Karpas-422 (cell line): ENCODE results near the gene AXIN2. TPM values are rescaled to one million over a fixed set of nuclear protein-coding genes. Genes with fewer than 3 reads are reported as not detected.
"Not testable (repeated sequence)": the region's sequence is repeated elsewhere in the genome, so short reads cannot be mapped to it uniquely, and the experiment has no call there.

Experiments
- DNase-seq: peaks from one replicate; pipeline ENCODE4 v3.0.0-alpha.2; 2015
- H2AFZ ChIP-seq: fragments of 200-600 bp; sonication (generic); 2 replicates; pipeline ENCODE4 v1.6.1; 2014; ENCODE audit warnings: antibody characterized with exemption, low read length, mixed read lengths
- H3K27ac ChIP-seq: fragments of 200-600 bp; sonication (generic); 2 replicates; pipeline ENCODE4 v1.5.1; 2014; ENCODE audit warnings: mild to moderate bottlenecking, low read length, moderate library complexity
- H3K27me3 ChIP-seq: fragments of 200-600 bp; sonication (generic); 2 replicates; pipeline ENCODE4 v1.6.1; 2014; ENCODE audit warnings: low read length, mixed read lengths
- H3K36me3 ChIP-seq: fragments of 200-600 bp; sonication (generic); 2 replicates; pipeline ENCODE4 v1.6.1; 2014; ENCODE audit warnings: low read length, mixed read lengths; ENCODE audit not compliant: insufficient read depth
- H3K4me1 ChIP-seq: fragments of 200-600 bp; sonication (generic); 2 replicates; pipeline ENCODE4 v1.6.1; 2014; ENCODE audit warnings: mild to moderate bottlenecking, low read length, mixed read lengths
- H3K4me2 ChIP-seq: fragments of 200-600 bp; sonication (generic); 2 replicates; pipeline ENCODE4 v1.6.1; 2014; ENCODE audit warnings: low read length, low read depth, mild to moderate bottlenecking; ENCODE audit not compliant: poor library complexity, severe bottlenecking
- H3K4me3 ChIP-seq: fragments of 200-600 bp; sonication (generic); 2 replicates; pipeline ENCODE4 v1.5.1; 2014; ENCODE audit warnings: mild to moderate bottlenecking, antibody characterized with exemption, low read length, mixed read lengths
- H3K79me2 ChIP-seq: fragments of 200-600 bp; sonication (generic); 2 replicates; pipeline ENCODE4 v1.6.1; 2014; ENCODE audit warnings: mild to moderate bottlenecking, low read length, mixed read lengths
- H3K9ac ChIP-seq: fragments of 200-600 bp; sonication (generic); 2 replicates; pipeline ENCODE4 v1.6.0; 2014; ENCODE audit warnings: low read length
- H3K9me2 ChIP-seq: fragments of 200-600 bp; sonication (generic), shearing (Covaris generic); replicated peaks from 2 replicates; pipeline ENCODE4 v1.6.0; 2014; ENCODE audit warnings: mild to moderate bottlenecking, low read length, moderate library complexity; ENCODE audit not compliant: insufficient read depth
- H3K9me3 ChIP-seq: fragments of 300-700, 200-600 bp; sonication (generic); 2 replicates; pipeline ENCODE4 v1.6.1; 2014; ENCODE audit warnings: low read length, mixed read lengths
- H4K20me1 ChIP-seq: fragments of 200-600 bp; sonication (generic); 2 replicates; pipeline ENCODE4 v1.6.1; 2014; ENCODE audit warnings: mild to moderate bottlenecking, antibody characterized with exemption, low read length, low read depth; ENCODE audit not compliant: insufficient read depth
- total RNA-seq: library from RNA; depleted of rRNA; stranded (reverse); fragments of >200 nt; shearing (Covaris generic); gene quantifications from 2 replicates; pipeline ENCODE4 v1.2.3, GENCODE V29; 2014; ENCODE audit warnings: low replicate concordance

AXIN2 gene
- total RNA-seq, 1 experiment from 2014 or later = not detected

DNA sequence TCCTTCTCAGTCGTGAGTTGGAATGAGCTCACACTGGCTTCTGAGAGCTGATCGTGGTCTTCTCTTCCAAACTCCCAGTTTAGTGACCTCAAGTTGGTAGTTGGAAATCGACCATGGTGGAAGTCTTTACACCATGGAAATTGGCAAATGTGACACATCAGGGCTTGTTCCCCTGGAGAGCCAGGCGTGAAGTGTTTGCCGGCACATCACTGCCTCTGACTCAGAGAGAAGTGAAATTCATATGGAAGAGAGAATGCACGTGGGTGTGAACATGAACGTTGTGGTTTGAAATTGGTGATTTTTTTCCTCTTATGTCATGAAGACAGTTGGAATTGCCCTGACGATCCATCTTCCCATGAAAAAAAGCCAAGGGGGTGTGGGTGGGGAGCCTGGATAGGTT lies 47.4 kb downstream of the AXIN2 start:
- Histone ChIP-seq H3K9ac (no peak overlapping the region), H3K27ac (no peak overlapping the region), H4K20me1 (no peaks in the 10 kb centered on the region), H3K9me3 (no peaks in the 10 kb centered on the region), H3K4me1 (no peaks in the 10 kb centered on the region), H3K9me2 (no peaks in the 10 kb centered on the region), H2AFZ (no peak overlapping the region), H3K79me2 (no peaks in the 10 kb centered on the region), H3K4me3 (no peak overlapping the region), H3K4me2 (no peak overlapping the region), H3K27me3 (no peaks in the 10 kb centered on the region), H3K36me3 (no peaks in the 10 kb centered on the region)
- DNase-seq = no peak

DNA sequence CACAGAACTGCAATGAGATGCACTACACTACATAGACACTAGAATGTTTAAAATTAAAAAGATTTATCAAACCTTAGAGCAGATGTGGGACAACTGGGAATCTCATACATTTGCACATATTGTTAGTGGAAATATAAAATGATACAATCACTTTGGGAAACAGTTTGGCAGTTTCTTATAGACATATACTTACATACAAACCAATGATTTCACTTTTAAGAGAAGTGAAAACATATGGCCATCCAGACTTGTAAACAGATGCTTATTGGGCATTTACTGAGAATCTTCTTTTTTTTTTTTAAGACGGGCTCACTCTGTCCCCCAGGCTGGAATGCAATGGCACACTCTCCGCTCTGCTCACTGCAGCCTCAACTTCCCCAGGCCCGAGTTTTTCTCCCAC lies 50.1 kb downstream of the AXIN2 start:
- Histone ChIP-seq H3K36me3 (no peaks in the 10 kb centered on the region), H4K20me1 (no peaks in the 10 kb centered on the region), H3K4me2 (no peak overlapping the region), H3K9ac (no peak overlapping the region), H3K27me3 (no peaks in the 10 kb centered on the region), H3K9me2 (no peaks in the 10 kb centered on the region), H3K4me1 (no peaks in the 10 kb centered on the region), H2AFZ (no peak overlapping the region), H3K27ac (no peak overlapping the region), H3K9me3 (no peaks in the 10 kb centered on the region), H3K79me2 (no peaks in the 10 kb centered on the region), H3K4me3 (no peak overlapping the region)
- no peak for DNase-seq

DNA sequence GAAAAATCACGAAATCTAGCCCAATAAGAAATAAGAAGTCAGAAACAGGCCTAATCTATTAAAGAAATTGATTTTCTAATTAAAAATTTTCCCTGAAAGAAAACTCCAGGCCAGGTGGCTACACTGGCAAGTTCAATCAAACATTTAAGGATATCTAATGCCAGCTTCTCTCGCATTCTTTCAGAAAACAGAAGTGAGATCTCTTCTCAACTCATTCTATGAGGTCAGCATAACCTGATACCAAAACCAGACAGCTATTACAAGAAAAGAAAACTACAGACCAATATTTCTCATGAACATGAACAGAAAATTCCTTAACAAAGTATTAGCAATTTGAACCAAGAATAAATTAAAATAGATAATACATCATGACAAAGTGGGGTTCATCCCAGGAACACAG lies 52.4 kb downstream of the AXIN2 start:
- Histone ChIP-seq H3K9me2 (no peaks in the 10 kb centered on the region), H4K20me1 (no peaks in the 10 kb centered on the region), H3K79me2 (no peaks in the 10 kb centered on the region), H3K9ac (no peak overlapping the region), H3K36me3 (no peaks in the 10 kb centered on the region), H3K27ac (no peak overlapping the region), H3K9me3 (no peaks in the 10 kb centered on the region), H2AFZ (no peak overlapping the region), H3K4me1 (no peaks in the 10 kb centered on the region), H3K4me2 (no peak overlapping the region), H3K27me3 (no peaks in the 10 kb centered on the region), H3K4me3 (no peak overlapping the region)
- DNase-seq = no peak

DNA sequence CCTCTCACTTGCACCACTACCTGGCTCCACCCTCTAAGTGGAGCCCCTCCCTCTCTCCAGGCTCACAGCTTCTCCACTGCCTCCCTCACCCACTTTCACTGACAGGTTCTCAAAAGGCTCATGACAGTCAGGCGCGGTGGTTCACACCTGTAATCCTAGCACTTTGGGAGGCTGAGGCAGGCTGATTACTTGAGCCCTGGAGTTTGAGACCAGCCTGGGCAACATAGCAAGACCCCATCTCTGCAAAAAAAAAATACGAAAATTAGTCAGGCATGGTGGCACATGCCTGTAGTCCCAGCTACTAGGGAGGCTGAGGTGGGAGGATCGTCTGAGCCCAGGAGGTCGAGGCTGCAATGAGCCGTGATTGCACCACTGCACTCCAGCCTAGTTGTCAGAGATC lies 56.8 kb downstream of the AXIN2 start:
- H3K9ac ChIP-seq, H2AFZ ChIP-seq, H3K4me3 ChIP-seq, H3K9me2 ChIP-seq, H3K27ac ChIP-seq, DNase-seq, H3K4me1 ChIP-seq, H3K79me2 ChIP-seq, H3K27me3 ChIP-seq, H3K36me3 ChIP-seq, H3K4me2 ChIP-seq, H4K20me1 ChIP-seq, H3K9me3 ChIP-seq: not testable (repeated sequence)

DNA sequence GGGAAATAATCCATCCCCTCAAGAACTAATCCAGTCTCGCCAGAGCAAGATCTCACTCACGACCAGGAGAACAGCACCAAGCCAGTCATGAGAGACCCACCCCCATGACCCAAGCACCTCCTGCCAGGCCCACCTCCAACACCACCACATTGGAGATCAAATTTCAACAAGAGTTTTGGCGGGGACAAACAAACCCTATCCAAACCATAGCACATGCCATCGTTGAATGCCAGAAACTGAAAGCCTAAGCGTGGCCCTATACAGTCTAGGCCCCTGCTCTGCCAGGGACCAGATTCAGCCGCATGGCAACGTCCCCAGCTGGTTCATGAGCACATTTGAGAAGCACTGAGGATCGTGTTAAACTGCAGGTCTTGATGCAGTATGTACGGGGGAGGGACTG lies 57.3 kb downstream of the AXIN2 start:
- H3K4me1 ChIP-seq = no peaks in the 10 kb centered on the region
- no peak overlapping the region for H3K9ac ChIP-seq
- no peak for DNase-seq
- no peaks in the 10 kb centered on the region for H3K27me3 ChIP-seq
- no peaks in the 10 kb centered on the region for H3K9me3 ChIP-seq
- H3K9me2 ChIP-seq = no peaks in the 10 kb centered on the region; the same call in 1 of the 2 replicates
- no peak overlapping the region for H3K4me3 ChIP-seq
- H3K79me2 ChIP-seq = no peaks in the 10 kb centered on the region
- H4K20me1 ChIP-seq = no peaks in the 10 kb centered on the region
- no peak overlapping the region for H3K4me2 ChIP-seq
- H3K36me3 ChIP-seq = no peaks in the 10 kb centered on the region
- no peak overlapping the region for H3K27ac ChIP-seq
- H2AFZ ChIP-seq = no peak overlapping the region

DNA sequence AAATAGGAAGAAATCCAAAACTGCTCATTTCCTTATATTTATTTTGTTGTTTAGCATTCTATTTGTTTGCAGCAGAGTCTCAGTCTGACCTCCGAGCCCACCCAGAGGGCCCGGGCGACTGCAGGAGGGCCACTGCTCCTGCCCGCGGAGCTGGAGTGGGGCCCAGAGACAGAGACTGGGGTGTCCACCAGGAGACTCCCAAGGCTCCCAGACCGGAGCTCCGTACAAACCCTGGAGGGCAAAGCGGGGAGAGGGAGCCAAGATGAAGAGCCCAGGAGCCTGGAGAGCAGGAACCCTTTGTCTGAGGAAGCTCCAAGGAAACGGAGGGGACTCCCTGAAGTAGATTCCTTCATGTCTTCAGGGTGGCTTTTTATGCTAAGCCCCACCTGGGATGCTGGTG lies 57.9 kb downstream of the AXIN2 start:
- Histone ChIP-seq H2AFZ (no peak overlapping the region), H3K36me3 (no peaks in the 10 kb centered on the region), H3K27me3 (no peaks in the 10 kb centered on the region), H3K4me3 (no peak overlapping the region), H4K20me1 (no peaks in the 10 kb centered on the region), H3K79me2 (no peaks in the 10 kb centered on the region), H3K9ac (no peak overlapping the region), H3K4me2 (no peak overlapping the region), H3K4me1 (no peaks in the 10 kb centered on the region), H3K9me3 (no peaks in the 10 kb centered on the region), H3K27ac (no peak overlapping the region), H3K9me2 (no peaks in the 10 kb centered on the region; the same call in 1 of the 2 replicates)
- no peak for DNase-seq

DNA sequence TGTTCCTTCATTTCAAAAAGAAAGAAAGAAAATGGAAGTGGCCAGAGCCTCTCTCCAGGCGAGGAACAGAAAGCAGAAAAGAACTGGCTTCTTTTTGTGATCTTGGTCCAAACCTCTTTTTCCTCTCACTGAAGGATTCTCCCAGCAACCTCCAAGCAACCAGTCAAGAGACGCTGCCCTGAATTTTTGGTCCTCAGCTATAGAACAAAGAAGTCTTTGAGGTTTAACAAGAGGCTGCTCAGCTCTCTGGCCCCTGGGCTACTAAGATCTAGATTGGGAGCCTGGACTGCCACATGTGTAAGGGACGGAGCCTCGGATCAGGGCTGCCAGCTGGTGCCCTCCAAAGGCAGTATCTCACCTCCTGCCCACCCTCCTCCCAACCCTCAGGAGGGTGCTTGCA lies 62.6 kb downstream of the AXIN2 start:
- H3K27ac ChIP-seq = no peak overlapping the region
- H3K79me2 ChIP-seq = no peaks in the 10 kb centered on the region
- H3K4me3 ChIP-seq = no peak overlapping the region
- H3K9me2 ChIP-seq = no peaks in the 10 kb centered on the region; the same call in 1 of the 2 replicates
- no peaks in the 10 kb centered on the region for H3K27me3 ChIP-seq
- H4K20me1 ChIP-seq = no peaks in the 10 kb centered on the region
- H3K36me3 ChIP-seq = no peaks in the 10 kb centered on the region
- H3K4me1 ChIP-seq = no peaks in the 10 kb centered on the region
- no peak overlapping the region for H2AFZ ChIP-seq
- no peak for DNase-seq
- H3K4me2 ChIP-seq = no peak overlapping the region
- no peak overlapping the region for H3K9ac ChIP-seq
- H3K9me3 ChIP-seq = no peaks in the 10 kb centered on the region

DNA sequence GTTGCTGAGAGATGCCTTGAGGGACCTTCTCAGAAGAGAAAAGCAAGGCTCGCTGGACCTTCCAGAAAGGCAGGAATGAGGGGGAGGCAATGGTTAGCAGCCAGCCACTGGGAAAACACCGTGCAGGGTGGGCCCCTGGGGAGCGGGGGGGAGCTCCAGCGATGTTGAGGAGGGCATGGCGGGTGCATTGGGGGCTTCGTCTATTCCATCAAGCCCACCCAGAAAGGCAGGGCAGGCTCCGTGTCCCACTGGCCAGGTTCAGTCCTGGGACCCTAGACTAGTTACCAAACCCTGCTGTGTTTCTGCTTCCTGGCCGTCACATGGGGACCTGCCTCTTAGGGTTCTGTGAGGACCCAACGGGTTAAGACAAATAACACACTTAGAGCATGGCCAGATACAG lies 64.6 kb downstream of the AXIN2 start:
- no peak for DNase-seq

More for the DNA sequence above, 64.6 kb downstream of the AXIN2 start:
- Histone ChIP-seq H3K36me3 (no peaks in the 10 kb centered on the region), H4K20me1 (no peaks in the 10 kb centered on the region), H3K4me1 (no peaks in the 10 kb centered on the region), H3K9ac (no peak overlapping the region), H3K79me2 (no peaks in the 10 kb centered on the region), H3K4me3 (no peak overlapping the region), H3K4me2 (no peak overlapping the region), H3K9me3 (no peaks in the 10 kb centered on the region), H2AFZ (no peak overlapping the region), H3K9me2 (no peaks in the 10 kb centered on the region; the same call in 1 of the 2 replicates), H3K27ac (no peak overlapping the region), H3K27me3 (no peaks in the 10 kb centered on the region)
